IMR-90 (cell line): ENCODE measurements around the gene SERPINA6. TPM values are rescaled to one million over a fixed set of nuclear protein-coding genes. Genes with fewer than 3 reads are reported as not detected.

ENCODE experiments used
- ATAC-seq: fragments of 200-7000 bp; cut with Tn5 transposase; 2 replicates; pipeline ENCODE4 v1.9.1; 2020; ENCODE audit warnings: low read depth, mild to moderate bottlenecking, moderate library complexity
- BruUV-seq: library from RNA; stranded (reverse); fragments of 400-500 nt; replicated peaks from 2 replicates; lab custom pipeline; 2021; lab: Mats Ljungman, UMichigan
- CTCF ChIA-PET: fragments of 300-600 bp; formaldehyde crosslinking; extraction: SDS; loops from one replicate; lab custom pipeline; 2021; ENCODE audit warnings: antibody characterized with exemption; lab: Yijun Ruan, JAX
- POLR2A ChIA-PET: fragments of 300-600 bp; sonication (Branson Sonifier 250); formaldehyde crosslinking; loops from one replicate; lab custom pipeline; 2022; ENCODE audit warnings: antibody characterized with exemption; ENCODE audit not compliant: unreplicated experiment; lab: Charles Lee
- DNase-seq: peaks from one replicate; pipeline ENCODE4 v3.0.0; 2013
- H2AFZ ChIP-seq: replicated peaks from 2 replicates; pipeline ENCODE3; 2013; ENCODE audit warnings: low read length, mild to moderate bottlenecking; ENCODE audit not compliant: poor library complexity
- H2AK5ac ChIP-seq: 2 replicates; pipeline ENCODE4 v1.6.1; 2013; ENCODE audit warnings: low read depth, low read length, inconsistent platforms
- H2AK9ac ChIP-seq: replicated peaks from 2 replicates; pipeline ENCODE3; 2013; ENCODE audit warnings: mild to moderate bottlenecking, low read depth, low read length, moderate library complexity; ENCODE audit not compliant: poor library complexity
- H2BK120ac ChIP-seq: 2 replicates; pipeline ENCODE4 v1.6.1; 2013; ENCODE audit warnings: low read depth, low read length, inconsistent platforms
- H2BK15ac ChIP-seq: 3 replicates; pipeline ENCODE4 v1.6.1; 2013; ENCODE audit warnings: low read depth, low read length, inconsistent platforms
- H2BK20ac ChIP-seq: 2 replicates; pipeline ENCODE4 v1.6.1; 2013; ENCODE audit warnings: low read depth, mild to moderate bottlenecking, inconsistent platforms, low read length, moderate library complexity
- H2BK5ac ChIP-seq: 2 replicates; pipeline ENCODE4 v1.6.1; 2013; ENCODE audit warnings: mild to moderate bottlenecking, low read depth, low read length, inconsistent platforms; ENCODE audit not compliant: poor library complexity, severe bottlenecking
- H3K14ac ChIP-seq: replicated peaks from 2 replicates; pipeline ENCODE4 v1.6.1; 2013; ENCODE audit warnings: low read depth, low read length, inconsistent platforms
- H3K18ac ChIP-seq: 2 replicates; pipeline ENCODE4 v1.6.1; 2013; ENCODE audit warnings: low read depth, low read length, control low read depth
- H3K23ac ChIP-seq: 2 replicates; pipeline ENCODE4 v1.6.1; 2013; ENCODE audit warnings: low read depth, low read length, inconsistent platforms
- H3K27ac ChIP-seq: 2 replicates; pipeline ENCODE4 v1.5.1; 2013; ENCODE audit warnings: mild to moderate bottlenecking, control low read depth, low read length; ENCODE audit not compliant: insufficient read depth
- H3K27me3 ChIP-seq: 2 replicates; pipeline ENCODE4 v1.6.1; 2013; ENCODE audit warnings: low read length; ENCODE audit not compliant: control insufficient read depth, insufficient read depth
- H3K36me3 ChIP-seq: 2 replicates; pipeline ENCODE4 v1.6.1; 2013; ENCODE audit warnings: low read length, mixed read lengths; ENCODE audit not compliant: control insufficient read depth, insufficient read depth
- H3K4ac ChIP-seq: 2 replicates; pipeline ENCODE4 v1.6.1; 2013; ENCODE audit warnings: low read depth, low read length, inconsistent platforms
- H3K4me1 ChIP-seq: 2 replicates; pipeline ENCODE4 v1.6.1; 2013; ENCODE audit warnings: low read length, mixed read lengths; ENCODE audit not compliant: control insufficient read depth, insufficient read depth
- H3K4me2 ChIP-seq: 2 replicates; pipeline ENCODE4 v1.6.1; 2013; ENCODE audit warnings: low read depth, mild to moderate bottlenecking, control low read depth, low read length, moderate library complexity
- H3K4me3 ChIP-seq: 2 replicates; pipeline ENCODE4 v1.5.1; 2013; ENCODE audit warnings: low read depth, mild to moderate bottlenecking, control low read depth, low read length, moderate library complexity; ENCODE audit not compliant: insufficient read depth
- H3K56ac ChIP-seq: 2 replicates; pipeline ENCODE4 v1.6.1; 2013; ENCODE audit warnings: low read length, inconsistent platforms; ENCODE audit not compliant: insufficient read depth; ENCODE audit errors: extremely low read depth
- H3K79me1 ChIP-seq, 2 experiments: 2 replicates each; pipeline ENCODE4 v1.6.1; 2013; ENCODE audit warnings: low read length in 2 of 2, inconsistent platforms in 1 of 2, low read depth in 1 of 2
- H3K9ac ChIP-seq: 2 replicates; pipeline ENCODE4 v1.6.1; 2013; ENCODE audit warnings: low read depth, low read length, control low read depth
- H3K9me1 ChIP-seq: 2 replicates; pipeline ENCODE4 v1.6.1; 2013; ENCODE audit warnings: low read length, inconsistent platforms; ENCODE audit not compliant: insufficient read depth
- H3K9me3 ChIP-seq: 2 replicates; pipeline ENCODE4 v1.6.1; 2013; ENCODE audit warnings: low read length; ENCODE audit not compliant: control insufficient read depth, insufficient read depth
- H4K20me1 ChIP-seq: 2 replicates; pipeline ENCODE4 v1.6.1; 2013; ENCODE audit warnings: low read length, inconsistent platforms; ENCODE audit not compliant: insufficient read depth
- H4K5ac ChIP-seq: 2 replicates; pipeline ENCODE4 v1.6.1; 2013; ENCODE audit warnings: mild to moderate bottlenecking, low read depth, low read length, control low read depth
- H4K8ac ChIP-seq, 2 experiments: 2 replicates each; pipeline ENCODE4 v1.6.1; 2013; ENCODE audit warnings: low read depth in 2 of 2, low read length in 2 of 2, control low read depth in 1 of 2, inconsistent platforms in 1 of 2
- H4K91ac ChIP-seq: 2 replicates; pipeline ENCODE4 v1.6.1; 2013; ENCODE audit warnings: low read depth, low read length, inconsistent platforms; ENCODE audit not compliant: insufficient read depth
- CEBPB ChIP-seq: IDR thresholded peaks from 2 replicates; pipeline ENCODE4 v1.6.1; 2012; ENCODE audit warnings: low read depth, low read length, improper control_type of control experiment
- CHD1 ChIP-seq: IDR thresholded peaks from 2 replicates; pipeline ENCODE4 v1.6.1; 2012; ENCODE audit warnings: low read depth, low read length, improper control_type of control experiment
- MXI1 ChIP-seq: IDR thresholded peaks from 2 replicates; pipeline ENCODE4 v1.6.1; 2012; ENCODE audit warnings: low read depth, mild to moderate bottlenecking, low read length, moderate library complexity, borderline replicate concordance
- NFE2L2 ChIP-seq: fragments of 150-350 bp; IDR thresholded peaks from 2 replicates; pipeline ENCODE4 v1.6.1; 2016; ENCODE audit warnings: low read depth, mild to moderate bottlenecking, low read length
- RCOR1 ChIP-seq: IDR thresholded peaks from 2 replicates; pipeline ENCODE4 v1.6.1; 2012; ENCODE audit warnings: mild to moderate bottlenecking, low read length, improper control_type of control experiment; ENCODE audit not compliant: insufficient replicate concordance
- SMC3 ChIP-seq: fragments of 150-350 bp; IDR thresholded peaks from 2 replicates; pipeline ENCODE4 v1.6.1; 2016; ENCODE audit warnings: low read depth, mild to moderate bottlenecking, antibody characterized with exemption, low read length, moderate library complexity
- WGBS, 2 experiments: methylation state at CpG; one replicate each; pipeline versions ENCODE4 v1.1.5 to v1.1.7; 2013; ENCODE audit warnings: missing lambda C conversion rate in 2 of 2; ENCODE audit not compliant: insufficient read length in 1 of 2; ENCODE audit errors: extremely low coverage in 2 of 2; 5-methylcytosine and 5-hydroxymethylcytosine counted together
- dilution Hi-C: fragments of 300-500 bp; cut with HindIII; formaldehyde crosslinking; loops from one replicate; pipeline ENCODE4 v1.14.3; 2018; ENCODE audit warnings: low sequenced_read_pairs; ENCODE audit not compliant: unreplicated experiment
- in situ Hi-C: fragments of 300-500 bp; cut with MboI; formaldehyde crosslinking; loops from 3 replicates; pipeline ENCODE4 v1.14.3; 2019; ENCODE audit warnings: low sequenced_read_pairs, inconsistent platforms, mixed read lengths
- intact Hi-C: fragments of 100-400 bp; cut with micrococcal nuclease; formaldehyde crosslinking; loops from 2 replicates; pipeline ENCODE4 v1.10.0; 2022
- polyA plus RNA-seq, 3 experiments: library from polyadenylated mRNA; depleted of rRNA; stranded (reverse); fragments of >200 nt; gene quantifications; 2 replicates each; pipeline ENCODE4 v1.2.3, GENCODE V29; 2012; ENCODE audit warnings: low replicate concordance in 1 of 3
- total RNA-seq: library from RNA; depleted of rRNA; stranded (reverse); fragments of >200 nt; gene quantifications from 2 replicates; pipeline ENCODE4 v1.2.3, GENCODE V29; 2012
- TF ChIP-seq, protein P1 (sequence below): conservative IDR thresholded peaks from 2 replicates; pipeline ENCODE4 v1.5.1; 2012; ENCODE audit warnings: mild to moderate bottlenecking, low read depth, low read length, improper control_type of control experiment
- TF ChIP-seq, protein P2 (sequence below): fragments of 150-350 bp; IDR thresholded peaks from 2 replicates; pipeline ENCODE4 v1.6.1; 2017; ENCODE audit warnings: mild to moderate bottlenecking, antibody characterized with exemption, low read length, low read depth
- TF ChIP-seq, protein P3 (sequence below): fragments of 150-350 bp; IDR thresholded peaks from 2 replicates; pipeline ENCODE4 v1.6.1; 2016; ENCODE audit warnings: low read depth, mild to moderate bottlenecking, low read length, moderate library complexity, borderline replicate concordance

SERPINA6 gene
- total and polyA plus RNA-seq, 2 of the 4 experiments (the other 2 are of a cell fraction), result not detected

DNA sequence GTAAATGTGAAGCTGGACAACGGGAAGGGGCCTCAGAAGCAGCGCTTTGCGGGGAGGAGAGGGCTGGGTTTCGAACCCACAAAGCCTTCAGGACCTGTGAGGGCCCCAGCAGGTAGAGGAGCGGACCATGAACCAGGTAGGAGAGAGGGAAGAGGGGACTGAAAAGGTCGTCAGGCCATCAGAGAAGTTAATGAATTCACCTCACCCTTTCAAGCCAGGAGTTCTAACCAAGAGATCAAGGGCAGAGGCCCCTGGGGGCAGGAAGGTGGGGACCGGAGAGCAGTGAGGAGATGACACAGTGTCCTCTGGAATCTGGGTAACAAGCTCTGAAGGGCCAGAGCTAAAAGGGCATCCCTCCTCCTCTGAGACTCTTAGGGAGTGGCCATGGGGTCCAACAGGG lies 45.8 kb upstream of the SERPINA6 start:
- Histone ChIP-seq H2BK120ac (no peak overlapping the region), H4K20me1 (no peaks in the 10 kb centered on the region), H3K9me3 (no peaks in the 10 kb centered on the region), H4K5ac (no peak overlapping the region), H3K56ac (no peak overlapping the region), H3K4me3 (no peak overlapping the region), H3K36me3 (no peaks in the 10 kb centered on the region), H4K8ac (no peak overlapping the region), H2AFZ (peak overlapping the region; percentile 1), H2AK9ac (no peak overlapping the region), H3K23ac (no peak overlapping the region), H3K9ac (no peak overlapping the region), H2BK15ac (no peak overlapping the region), H3K4ac (no peak overlapping the region), H4K91ac (no peak overlapping the region), H3K27me3 (no peaks in the 10 kb centered on the region; the same call in 1 of the 2 replicates), H3K9me1 (peaks cover 12% of the 10 kb centered on the region), H3K14ac (no peak overlapping the region), H3K79me1 (no peaks in the 10 kb centered on the region), H3K4me1 (peaks cover 2% of the 10 kb centered on the region; the same call in 1 of the 2 replicates), H3K18ac (no peak overlapping the region), H2BK5ac (no peak overlapping the region), H2BK20ac (no peak overlapping the region), H3K4me2 (no peak overlapping the region), H2AK5ac (no peak overlapping the region), H3K27ac (no peak overlapping the region)
- no TSS peak for BruUV-seq
- WGBS, 2 experiments, result 60% methylated on average over 1 of the region's 7 CpGs; no CpG with 5 or more reads in 1 of the 2 experiments
- dilution Hi-C loops, result no loop called here
- intact Hi-C loops, result no loop called here
- ChIA-PET CTCF (no interaction called here), POLR2A (no interaction called here)
- TF ChIP-seq CEBPB, result no peak
- TF ChIP-seq CHD1, result no peak
- TF ChIP-seq, protein P1, sequence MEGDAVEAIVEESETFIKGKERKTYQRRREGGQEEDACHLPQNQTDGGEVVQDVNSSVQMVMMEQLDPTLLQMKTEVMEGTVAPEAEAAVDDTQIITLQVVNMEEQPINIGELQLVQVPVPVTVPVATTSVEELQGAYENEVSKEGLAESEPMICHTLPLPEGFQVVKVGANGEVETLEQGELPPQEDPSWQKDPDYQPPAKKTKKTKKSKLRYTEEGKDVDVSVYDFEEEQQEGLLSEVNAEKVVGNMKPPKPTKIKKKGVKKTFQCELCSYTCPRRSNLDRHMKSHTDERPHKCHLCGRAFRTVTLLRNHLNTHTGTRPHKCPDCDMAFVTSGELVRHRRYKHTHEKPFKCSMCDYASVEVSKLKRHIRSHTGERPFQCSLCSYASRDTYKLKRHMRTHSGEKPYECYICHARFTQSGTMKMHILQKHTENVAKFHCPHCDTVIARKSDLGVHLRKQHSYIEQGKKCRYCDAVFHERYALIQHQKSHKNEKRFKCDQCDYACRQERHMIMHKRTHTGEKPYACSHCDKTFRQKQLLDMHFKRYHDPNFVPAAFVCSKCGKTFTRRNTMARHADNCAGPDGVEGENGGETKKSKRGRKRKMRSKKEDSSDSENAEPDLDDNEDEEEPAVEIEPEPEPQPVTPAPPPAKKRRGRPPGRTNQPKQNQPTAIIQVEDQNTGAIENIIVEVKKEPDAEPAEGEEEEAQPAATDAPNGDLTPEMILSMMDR, result no peak
- TF ChIP-seq RCOR1, result no peak
- no peak for TF ChIP-seq NFE2L2
- TF ChIP-seq, protein P2, sequence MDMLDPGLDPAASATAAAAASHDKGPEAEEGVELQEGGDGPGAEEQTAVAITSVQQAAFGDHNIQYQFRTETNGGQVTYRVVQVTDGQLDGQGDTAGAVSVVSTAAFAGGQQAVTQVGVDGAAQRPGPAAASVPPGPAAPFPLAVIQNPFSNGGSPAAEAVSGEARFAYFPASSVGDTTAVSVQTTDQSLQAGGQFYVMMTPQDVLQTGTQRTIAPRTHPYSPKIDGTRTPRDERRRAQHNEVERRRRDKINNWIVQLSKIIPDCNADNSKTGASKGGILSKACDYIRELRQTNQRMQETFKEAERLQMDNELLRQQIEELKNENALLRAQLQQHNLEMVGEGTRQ, result no peak
- TF ChIP-seq SMC3, result no peak
- TF ChIP-seq, protein P3, sequence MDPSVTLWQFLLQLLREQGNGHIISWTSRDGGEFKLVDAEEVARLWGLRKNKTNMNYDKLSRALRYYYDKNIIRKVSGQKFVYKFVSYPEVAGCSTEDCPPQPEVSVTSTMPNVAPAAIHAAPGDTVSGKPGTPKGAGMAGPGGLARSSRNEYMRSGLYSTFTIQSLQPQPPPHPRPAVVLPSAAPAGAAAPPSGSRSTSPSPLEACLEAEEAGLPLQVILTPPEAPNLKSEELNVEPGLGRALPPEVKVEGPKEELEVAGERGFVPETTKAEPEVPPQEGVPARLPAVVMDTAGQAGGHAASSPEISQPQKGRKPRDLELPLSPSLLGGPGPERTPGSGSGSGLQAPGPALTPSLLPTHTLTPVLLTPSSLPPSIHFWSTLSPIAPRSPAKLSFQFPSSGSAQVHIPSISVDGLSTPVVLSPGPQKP, result no peak
- TF ChIP-seq MXI1, result no peak
- ATAC-seq, result no peak
- no peak for DNase-seq
- in situ Hi-C loops, result no loop called here
